HG03039 (cell line): ENCODE measurements around the gene MTCH1.

Experiments
- ATAC-seq: cut with Tn5 transposase; IDR thresholded peaks from one replicate; pipeline ENCODE4 v1.9.1; 2021; ENCODE audit warnings: mild to moderate bottlenecking, moderate library complexity; ENCODE audit not compliant: unreplicated experiment

Gene MTCH1

GRCh38 chr6:36927691-36928546 is 58.1 kb downstream of the MTCH1 start:
- ATAC-seq = no peak

- no peak for ATAC-seq
Observed at GRCh38 chr6:36926708-36927513, 59.1 kb downstream of the MTCH1 start.

- ATAC-seq = no peak
Observed at GRCh38 chr6:36925809-36926208, 60.2 kb downstream of the MTCH1 start.

- no peak for ATAC-seq
Observed at GRCh38 chr6:36924778-36925374, 61.1 kb downstream of the MTCH1 start.

- no peak for ATAC-seq
Observed at GRCh38 chr6:36924131-36924530, 61.9 kb downstream of the MTCH1 start.

GRCh38 chr6:36920546-36920945 is 65.5 kb downstream of the MTCH1 start:
- no peak for ATAC-seq

GRCh38 chr6:36920049-36920448 is 65.9 kb downstream of the MTCH1 start:
- ATAC-seq = no peak
